ENCODE data around the gene MYO1F.
"Not testable (repeated sequence)": the region's sequence is repeated elsewhere in the genome, so short reads cannot be mapped to it uniquely, and the experiment has no call there.

The MYO1F gene

DNA sequence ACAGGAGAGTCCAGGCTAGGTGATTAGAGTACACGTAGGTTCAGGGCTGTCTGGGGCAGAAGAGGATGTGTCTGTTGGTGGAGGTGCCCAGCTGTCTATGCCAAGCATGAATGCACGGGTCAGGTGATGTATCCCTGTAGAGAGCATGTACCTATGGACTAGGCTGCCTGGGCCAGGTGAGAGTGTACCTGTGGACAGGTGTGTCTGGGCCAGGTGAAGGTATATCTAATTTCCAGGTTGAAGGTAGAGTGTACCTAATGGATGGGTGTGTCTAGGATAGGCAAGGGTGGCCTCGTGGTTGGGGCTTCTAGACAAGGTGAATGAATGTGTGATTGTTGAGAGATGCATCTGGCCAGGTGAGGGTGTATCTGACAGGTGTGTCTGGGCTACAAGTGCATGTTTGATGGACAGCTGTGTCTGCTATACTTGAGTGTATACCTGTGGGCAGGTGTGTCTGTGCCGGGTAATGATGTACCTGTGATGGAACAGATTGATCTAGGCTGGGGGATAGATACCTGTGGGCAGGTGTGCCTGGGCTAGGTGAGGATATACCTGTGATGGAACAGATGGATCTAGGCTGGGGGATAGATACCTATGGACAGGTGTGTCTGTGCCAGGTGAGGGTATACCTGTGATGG, 47.8 kb downstream of the MYO1F start:
- no peak for DNase-seq (ENCODE audit: low read depth, low spot score)
- no peak overlapping the region for H3K4me3 ChIP-seq (ENCODE audit: low read length)

DNA sequence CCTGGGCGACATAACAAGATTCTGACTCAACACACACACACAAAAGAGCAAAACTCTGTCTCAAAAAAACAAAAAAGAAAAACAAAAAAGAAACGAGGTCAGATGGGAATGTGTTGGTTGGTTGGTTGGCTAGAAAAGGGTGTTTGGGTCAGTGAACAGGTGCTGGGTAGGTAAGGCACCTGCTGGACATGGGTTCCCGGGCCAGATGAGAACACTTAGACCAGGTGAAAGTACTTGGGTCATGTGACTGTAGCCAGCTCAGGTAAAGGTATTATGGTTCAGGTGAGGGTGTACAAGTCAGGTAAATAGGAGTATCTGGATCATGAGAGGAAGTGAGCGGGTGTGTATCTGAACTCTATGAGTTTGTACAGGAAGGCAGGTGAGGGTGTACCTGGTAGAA, 48.7 kb downstream of the MYO1F start:
- no peak overlapping the region for H3K4me3 ChIP-seq (ENCODE audit: low read length)
- DNase-seq (ENCODE audit: low read depth, low spot score) = no peak

DNA sequence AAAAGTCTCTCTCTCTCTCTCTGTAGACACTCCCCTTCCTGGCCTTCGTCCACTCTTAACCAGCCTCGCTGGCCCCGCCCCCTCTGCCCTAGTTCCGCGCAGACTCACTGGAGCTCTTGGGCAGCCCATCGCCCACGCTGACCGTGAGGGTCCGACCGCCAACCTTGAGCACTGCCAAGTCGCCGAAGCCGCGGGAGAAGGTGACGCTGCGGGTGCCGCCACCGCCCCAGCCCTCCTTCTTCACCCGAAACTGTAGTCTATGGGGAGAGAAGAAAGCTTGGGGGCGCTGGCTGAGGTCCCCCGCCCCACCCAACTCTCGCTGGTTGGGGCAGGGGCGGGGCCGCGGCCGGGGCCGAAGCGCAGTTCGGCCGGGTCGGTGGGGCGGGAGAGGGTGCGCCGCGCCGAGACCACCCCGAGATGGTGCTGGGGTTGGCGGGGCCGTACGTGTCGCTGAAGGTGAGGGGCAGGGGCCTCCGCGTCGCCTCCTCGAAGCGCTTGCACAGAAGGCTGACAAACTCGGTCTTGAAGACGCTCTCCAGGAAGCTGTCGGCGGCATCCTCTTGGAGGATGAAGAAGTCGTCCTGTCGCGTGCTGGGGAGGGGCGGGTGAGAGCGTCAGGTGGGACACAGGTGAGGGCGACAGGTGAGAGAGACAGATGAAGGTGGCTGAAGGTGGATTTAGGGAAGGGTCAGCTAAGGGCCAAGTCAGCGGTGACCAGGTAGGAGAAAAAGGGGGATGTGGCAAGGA, 50.7 kb downstream of the MYO1F start:
- H3K4me3 ChIP-seq (ENCODE audit: low read length) = no peak overlapping the region
- no peak for DNase-seq (ENCODE audit: low read depth, low spot score)

DNA sequence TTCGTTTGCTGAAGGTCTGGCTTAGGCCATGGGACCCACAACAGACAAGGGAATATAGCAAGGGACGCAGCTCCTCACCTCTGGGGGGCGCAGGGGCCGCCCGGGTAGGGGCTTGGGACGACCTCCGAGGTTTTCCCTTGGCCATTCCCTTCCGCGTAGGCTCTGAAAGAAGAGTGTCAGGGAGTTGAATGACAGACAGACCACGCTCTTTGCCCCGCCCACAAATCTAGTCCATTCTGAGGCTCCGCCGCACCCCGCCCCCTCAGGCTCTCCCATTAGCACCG, 51.9 kb downstream of the MYO1F start:
- no peak for DNase-seq (ENCODE audit: low read depth, low spot score)
- H3K4me3 ChIP-seq (ENCODE audit: low read length) = no peak overlapping the region

DNA sequence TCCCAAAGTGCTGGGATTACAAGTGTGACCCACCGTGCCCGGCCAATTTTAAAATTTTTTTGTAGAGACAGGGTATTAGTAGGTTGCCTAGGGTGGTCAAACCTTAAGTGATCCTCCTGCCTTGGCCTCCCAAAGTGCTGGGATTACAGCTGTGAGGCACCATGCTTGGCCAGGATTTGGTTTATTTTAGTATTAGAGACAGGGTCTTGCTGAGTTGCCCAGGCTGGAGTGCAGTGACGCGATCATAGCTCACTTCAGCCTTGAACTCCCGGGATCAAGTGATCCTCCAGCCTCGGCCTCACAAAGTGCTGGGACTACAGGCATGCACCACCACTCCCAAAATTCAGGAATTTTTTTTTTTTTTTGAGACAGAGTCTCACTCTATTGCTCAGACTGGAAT, 57.9 kb downstream of the MYO1F start:
- no peak overlapping the region for H3K4me3 ChIP-seq (ENCODE audit: low read length)
- DNase-seq (ENCODE audit: low read depth, low spot score) = no peak

DNA sequence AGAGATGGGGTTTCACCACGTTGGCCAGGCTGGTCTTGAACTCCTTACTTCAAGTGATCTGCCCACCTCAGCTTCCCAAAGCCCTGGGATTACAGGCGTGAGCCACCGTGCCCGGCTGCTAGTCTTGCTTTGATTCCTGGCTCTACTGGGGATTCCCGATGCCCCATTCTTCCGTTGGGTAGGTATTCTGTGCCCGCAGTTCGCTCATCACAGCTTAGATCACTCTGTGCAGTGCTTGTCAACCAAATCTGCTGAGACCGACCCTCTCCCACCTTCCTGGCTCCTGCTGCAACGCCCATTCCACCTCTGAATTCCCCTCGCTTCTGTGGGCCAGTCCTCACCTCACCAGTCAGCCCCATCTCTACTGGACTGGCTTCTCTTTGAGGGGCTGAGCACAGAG, 58.7 kb downstream of the MYO1F start:
- H3K4me3 ChIP-seq (ENCODE audit: low read length) = no peak overlapping the region
- DNase-seq (ENCODE audit: low read depth, low spot score) = no peak

DNA sequence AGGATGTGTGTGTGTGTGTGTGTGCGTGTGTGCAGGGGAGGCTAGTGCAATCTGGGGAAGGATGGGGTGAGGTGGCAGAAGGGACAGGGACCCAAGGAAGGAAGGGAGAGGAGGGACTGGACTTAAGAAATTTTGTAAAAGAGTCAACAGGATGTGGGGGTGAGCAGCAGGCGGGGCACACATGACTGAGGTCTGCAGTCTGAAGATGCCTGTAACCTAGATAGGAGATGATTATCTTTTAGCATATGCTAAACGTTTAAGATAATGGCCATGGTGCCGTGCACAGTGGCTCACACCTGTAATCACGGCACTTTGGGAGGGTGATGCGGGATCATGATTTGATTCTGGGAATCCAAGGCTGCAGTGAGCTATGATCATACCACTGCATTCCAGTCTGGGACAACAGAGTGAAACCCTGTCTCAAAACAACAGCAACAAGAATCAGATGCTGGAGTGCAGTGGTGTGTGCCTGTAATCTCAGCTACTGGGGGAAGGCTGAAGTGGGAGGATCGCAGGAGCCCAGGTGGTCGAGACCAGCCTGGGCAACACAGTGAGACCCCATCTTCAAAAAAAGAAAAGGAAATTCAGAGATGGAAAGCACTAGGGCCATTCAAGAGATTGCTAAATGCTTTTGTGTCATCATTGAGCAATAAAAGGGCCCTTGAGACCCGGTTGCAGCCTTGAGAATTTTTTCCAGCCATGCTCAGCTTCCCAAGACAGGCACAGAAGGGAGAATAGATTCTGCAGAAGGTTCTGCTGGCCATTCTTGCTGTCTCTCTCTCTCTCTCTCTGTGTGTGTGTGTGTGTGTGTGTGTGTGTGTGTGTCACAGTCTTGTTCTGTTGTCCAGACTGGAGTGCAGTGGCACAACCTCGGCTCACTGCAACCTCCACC, 59.4 kb downstream of the MYO1F start:
- H3K4me3 ChIP-seq (ENCODE audit: low read length) = no peak overlapping the region
- peak; percentile 72 for DNase-seq (ENCODE audit: low read depth, low spot score)

DNA sequence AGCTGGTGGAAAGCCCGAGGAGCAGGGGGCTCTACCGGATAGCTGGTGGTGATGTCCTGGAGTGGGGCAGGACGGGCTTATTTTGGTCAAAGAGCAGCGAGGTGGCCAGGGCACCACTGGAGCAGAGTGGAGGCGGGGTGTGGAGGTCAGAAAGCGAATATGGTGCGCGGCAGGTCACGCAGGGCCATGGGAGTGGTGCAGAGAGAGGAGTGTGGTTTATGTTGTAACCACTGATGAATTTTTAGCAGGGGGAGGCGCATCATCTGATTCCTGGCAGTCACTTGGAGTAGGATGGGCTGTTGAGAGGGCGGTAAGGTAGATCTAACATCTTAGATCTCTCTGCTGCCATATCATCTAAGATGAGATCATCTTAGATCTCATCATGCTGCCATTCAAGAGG, 61.9 kb downstream of the MYO1F start:
- DNase-seq (ENCODE audit: low read depth, low spot score) = peak; percentile 71
- peak overlapping the region; percentile 15 for H3K4me3 ChIP-seq (ENCODE audit: low read length)

DNA sequence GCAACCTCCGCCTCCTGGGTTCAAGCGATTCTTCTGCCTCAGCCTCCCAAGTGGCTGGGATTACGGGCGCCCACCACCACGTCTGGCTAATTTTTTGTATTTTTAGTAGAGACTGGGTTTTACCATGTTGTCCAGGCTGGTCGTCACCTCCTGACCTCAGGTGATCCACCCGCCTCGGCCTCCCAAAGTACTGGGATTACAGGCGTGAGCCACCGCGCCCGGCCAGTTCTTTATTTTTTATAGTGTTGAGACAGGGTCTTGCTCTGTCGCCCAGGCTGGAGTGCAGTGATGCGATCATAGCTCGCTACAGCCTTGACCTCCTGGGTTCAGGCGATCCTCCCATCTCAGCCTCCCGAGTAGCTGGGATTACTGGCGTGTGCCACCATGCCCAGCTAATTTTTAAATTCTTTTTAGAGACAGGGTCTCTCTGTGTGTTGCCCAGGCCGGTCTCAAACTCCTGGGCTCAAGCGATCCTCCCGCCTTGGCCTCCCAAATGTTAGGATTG, 62.7 kb downstream of the MYO1F start:
- peak overlapping the region; percentile 77 for H3K4me3 ChIP-seq (ENCODE audit: low read length)
- not testable (repeated sequence) for DNase-seq (ENCODE audit: low read depth, low spot score)

DNA sequence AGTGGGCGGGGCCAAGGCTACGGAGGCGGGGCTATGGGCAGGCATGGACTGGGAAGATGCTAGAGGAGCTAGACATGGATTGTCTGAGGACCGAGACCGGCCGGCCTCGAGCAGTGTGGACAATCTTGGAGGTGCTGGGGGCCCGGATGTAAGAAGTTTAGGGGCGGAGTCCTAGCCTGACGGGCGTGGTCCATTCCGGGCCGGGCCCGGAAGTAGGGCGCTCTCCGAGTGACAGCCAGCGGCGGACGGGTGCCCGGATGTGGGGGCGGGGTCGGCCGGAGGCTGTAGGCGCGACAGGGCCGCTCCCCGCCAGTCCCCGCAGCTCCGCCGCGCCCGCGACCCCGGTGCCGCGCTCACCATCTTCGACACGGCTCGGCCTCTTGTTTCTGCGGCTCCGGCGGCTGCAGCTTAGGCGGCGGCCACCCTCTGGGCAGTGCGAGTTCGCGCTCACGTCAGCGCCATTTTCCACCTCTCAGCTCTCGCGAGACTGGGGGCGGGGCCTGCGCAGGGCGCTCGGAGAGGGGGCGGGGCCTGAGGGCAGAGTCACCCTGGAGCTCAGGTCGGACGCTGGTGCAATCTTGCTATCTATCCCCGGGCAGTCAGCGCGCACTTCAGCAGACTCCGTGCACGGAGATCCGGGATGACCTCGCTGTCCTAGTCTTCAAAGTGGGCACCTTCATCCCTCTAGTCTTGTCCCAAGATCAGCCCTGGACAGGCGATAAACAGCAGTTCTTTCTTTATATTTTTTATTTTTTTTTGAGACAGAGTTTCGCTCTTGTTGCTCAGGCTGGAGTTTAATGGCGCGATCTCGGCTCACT, 63.3 kb downstream of the MYO1F start, which contains the start of gene ZNF414:
Gene ZNF414, minus strand, starts transcription at position 481 of the 818 bp plus-strand sequence. Its CDS starts 121 bp downstream, at position 360.
- H3K4me3 ChIP-seq (ENCODE audit: low read length) = peak within 1 kb of the TSS; percentile 77
- DNase-seq (ENCODE audit: low read depth, low spot score) = peak; percentile 87

DNA sequence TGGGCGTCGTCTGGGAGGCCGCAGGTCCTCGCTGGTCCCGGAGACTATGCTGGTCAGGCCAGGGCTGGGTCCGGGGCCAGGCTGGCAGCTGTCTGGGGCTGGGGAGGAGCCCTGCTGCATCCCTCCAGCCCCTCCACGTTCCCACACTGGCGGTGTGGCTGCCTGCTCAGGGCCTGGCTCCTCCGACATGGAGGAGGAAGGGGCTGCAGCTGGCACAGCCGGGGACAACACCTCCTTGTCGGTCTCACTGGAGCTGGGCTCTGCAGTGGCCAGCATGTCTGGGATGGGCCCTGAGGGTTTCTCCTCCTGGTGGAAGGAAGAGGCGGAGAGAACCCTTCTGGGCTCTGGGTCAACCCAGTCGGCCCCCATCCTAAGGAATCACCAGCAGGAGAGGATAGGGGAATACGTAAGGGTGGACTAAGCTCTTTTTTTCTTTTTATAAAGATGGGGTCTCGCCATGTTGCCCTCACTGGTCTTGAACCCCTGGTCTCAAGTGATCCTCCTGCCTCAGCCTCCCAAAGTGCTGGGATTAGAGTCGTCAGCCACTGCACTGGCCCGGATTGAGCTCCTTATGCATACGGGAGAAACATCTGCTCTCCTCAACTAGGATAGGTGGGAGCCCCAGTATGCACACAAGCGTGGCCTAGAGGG, 64.1 kb downstream of the MYO1F start:
- H3K4me3 ChIP-seq (ENCODE audit: low read length) = peak overlapping the region; percentile 77

DNA sequence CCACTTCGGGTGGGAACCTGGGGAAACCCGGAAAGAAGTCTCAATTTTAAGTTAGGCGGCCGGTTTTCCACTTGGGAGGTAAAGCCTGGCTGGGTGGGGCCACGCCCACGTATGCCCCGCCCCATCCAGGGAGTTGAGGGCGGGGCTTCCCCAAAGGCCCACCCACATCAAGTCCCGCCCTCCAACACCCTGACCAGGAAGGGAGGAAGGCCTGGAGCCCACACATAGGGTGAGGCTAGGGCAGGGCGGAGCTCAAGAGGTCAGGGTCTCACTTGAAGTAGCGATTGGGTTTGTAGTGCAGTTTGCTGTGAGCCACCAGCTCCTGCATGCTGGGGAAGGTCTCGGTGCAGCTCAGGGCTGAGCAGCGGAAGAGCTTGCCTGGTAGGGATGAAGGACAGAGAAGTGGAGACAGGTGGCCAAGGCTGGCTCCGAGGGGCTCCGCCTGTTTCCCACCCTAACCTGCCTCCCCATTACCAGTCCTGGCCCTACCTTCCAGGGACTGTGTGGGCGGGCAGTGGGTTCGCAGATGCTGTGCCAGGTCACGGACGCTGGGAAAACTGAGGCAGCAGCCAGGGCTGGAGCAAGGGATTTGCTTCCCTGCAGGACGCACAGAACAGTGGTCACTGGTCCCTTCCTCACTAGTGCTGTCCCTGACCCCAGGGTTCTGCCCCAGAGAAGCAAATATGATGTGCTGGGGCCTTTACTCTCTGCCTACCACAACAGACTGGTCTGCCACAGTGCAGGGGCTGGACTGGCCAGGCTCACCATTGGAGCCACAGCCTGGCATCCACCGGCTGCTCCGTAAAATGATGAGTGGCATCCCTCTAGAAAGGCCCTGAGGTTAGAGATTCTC, 64.9 kb downstream of the MYO1F start:
- DNase-seq (ENCODE audit: low read depth, low spot score) = peak; percentile 32
- H3K4me3 ChIP-seq (ENCODE audit: low read length) = peak overlapping the region; percentile 77; the same call in 1 of the 2 replicates

More for the DNA sequence above, 64.1 kb downstream of the MYO1F start:
- DNase-seq (ENCODE audit: low read depth, low spot score) = no peak

DNA sequence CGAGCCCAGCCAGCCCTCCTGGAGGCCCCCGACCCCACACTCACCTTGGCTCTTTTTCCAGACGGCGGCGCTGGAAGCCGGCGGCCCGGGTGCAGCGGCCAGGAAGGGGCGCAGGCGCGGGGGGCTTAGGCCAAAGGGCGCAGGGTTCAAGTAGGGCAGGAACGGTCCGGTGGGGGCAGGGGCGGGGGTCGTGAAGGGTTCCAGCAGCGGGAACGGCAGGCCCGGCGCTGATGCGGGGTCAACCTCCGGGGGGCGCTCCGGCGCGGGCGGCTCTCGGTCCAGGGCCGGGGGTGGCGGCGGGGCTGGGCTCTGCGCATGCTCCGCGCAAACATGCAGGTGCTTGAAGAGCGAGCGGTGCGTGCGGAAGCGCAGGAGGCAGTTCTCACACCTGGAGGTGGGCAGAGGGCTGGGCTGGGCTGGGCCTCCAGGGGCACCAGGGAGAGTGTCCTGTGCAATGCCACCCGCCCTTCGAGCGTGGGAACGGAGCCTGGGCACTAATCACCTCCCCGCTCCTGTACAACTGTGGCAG, 65.6 kb downstream of the MYO1F start:
- H3K4me3 ChIP-seq (ENCODE audit: low read length) = no peak overlapping the region
- DNase-seq (ENCODE audit: low read depth, low spot score) = no peak

DNA sequence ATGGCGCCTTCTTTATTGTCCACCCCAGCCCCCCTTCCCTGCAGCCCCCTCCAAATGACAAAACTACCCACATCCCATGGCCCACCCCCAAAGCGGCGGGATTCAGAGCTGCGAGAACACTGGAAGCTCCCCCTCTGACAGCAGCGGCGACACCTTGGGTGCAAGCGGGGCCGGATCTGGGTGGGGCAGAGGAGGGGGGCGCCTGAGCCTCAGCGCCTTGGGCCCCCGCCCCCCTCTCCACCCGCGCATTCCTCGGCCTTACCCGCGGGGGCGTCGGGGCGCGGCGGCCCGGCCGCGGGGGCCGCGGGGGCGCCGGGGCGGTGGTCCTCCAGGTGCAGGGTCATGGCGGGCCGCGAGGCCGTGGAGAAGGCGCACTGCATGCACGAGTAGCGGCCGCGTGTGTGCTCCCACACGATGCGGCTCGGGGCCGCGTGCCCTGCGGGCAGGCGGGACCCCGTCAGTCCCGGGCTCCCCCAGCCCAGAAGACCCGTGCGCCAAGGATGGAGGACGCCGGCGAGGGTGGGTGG, 66.6 kb downstream of the MYO1F start:
- no peak for DNase-seq (ENCODE audit: low read depth, low spot score)
- no peak overlapping the region for H3K4me3 ChIP-seq (ENCODE audit: low read length)

DNA sequence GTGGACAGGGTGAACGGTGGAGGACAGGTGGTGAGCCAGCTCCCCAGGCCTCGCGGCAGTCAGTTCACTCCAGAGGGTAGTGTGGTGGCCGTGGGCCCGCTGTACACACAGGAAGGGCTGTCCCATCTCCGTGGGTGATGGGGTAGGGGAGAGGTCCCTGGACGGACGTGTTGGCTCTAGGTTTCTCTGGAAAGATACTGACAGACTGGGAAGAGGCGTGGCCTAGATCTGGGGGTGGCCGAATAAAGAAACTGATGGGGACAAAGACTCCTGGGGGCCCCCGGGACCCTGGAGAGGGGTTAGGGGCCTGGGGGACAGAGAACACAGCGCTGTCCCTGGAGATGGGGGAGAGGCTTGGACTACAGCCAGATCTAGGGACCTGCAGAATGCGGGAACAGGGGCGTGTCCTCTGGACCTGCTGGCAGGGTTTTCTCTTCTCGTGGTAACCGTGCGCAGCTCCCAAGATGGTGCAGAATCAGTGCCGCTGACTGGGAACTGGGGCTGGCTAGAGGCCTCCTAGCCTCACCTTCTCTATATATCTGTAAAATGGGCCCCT, 70.8 kb downstream of the MYO1F start:
- peak overlapping the region; percentile 54 for H3K4me3 ChIP-seq (ENCODE audit: low read length)
- DNase-seq (ENCODE audit: low read depth, low spot score) = no peak

DNA sequence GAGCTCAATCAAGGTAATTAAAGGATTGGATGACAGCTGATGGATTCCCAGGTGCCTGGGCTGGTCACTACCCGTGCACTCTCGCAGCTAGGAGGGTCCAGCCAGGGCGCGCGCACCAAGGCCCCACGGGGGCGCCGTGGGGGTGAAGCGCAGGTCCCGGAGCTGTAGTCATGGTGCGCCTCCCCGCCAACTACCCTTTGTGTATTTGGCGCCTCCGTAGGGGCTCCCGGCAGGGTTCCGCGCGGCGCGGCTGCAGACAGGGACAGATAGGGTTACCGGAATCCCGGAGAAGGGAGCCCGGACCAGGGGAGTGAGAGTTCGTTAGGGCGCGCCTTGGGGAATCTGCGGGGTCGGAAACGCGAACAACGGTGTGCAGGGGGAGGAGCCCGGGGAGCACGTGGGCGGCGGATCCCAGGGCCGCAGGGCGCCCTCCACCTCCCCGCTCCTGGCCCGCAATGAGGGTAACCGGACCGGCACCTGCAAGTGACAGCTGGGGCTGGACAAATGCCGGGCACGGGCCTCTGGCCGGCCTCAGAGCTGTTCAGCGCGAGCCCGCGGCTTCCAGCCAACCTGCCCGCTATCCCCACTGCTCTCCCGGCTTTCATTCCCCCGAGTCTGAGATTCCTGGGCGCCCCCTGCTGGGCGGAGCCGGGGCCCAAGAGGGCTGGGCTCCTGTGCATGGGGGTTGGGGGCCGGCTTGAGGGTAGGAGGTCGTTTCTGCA, 71.4 kb downstream of the MYO1F start:
- peak; percentile 39 for DNase-seq (ENCODE audit: low read depth, low spot score)
- H3K4me3 ChIP-seq (ENCODE audit: low read length) = peak overlapping the region; percentile 54

Measured in Jurkat, Clone E6-1 (cell line).